HG02973 (cell line): ENCODE measurements around the gene ARHGAP1.

ENCODE experiments used
- ATAC-seq: cut with Tn5 transposase; IDR thresholded peaks from one replicate; pipeline ENCODE4 v1.9.1; 2021; ENCODE audit warnings: moderate library complexity; ENCODE audit not compliant: unreplicated experiment

ARHGAP1 gene

GRCh38 chr11:46643531-46643930 lies 56.9 kb downstream of the ARHGAP1 start:
- no peak for ATAC-seq

DNA sequence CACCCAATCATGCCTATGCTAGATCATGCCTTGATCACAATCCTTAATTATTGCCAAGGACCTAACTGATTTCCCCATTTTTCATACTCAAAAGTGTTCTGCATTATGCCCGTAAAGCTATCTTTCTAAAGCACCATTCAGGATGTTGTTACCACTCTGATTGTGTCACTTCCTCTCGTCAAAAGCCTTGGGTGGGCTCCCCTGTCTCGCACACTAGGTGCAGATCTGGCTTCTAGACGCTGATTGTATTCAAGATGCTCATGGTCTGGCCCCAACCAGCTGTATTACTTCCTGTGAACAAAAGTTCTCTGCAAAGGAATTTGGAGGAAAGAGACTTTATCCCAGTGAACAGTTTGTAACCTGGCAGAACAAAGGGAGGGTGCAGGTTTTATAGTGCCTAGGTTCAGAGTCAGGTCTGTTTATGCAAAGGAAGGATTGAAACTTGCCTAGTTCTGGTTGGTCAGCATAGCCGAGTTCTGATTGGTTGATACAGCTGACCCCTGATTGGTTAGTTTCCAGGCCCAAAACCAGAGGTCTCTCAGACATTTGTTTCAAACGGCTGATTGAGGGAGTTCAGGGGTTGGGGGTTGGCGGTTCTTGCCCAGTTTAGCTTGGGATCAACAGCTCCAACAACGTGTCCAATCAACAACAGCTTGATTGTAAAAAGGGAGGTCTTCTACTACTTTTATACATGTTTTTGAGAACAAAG lies 57.6 kb downstream of the ARHGAP1 start:
- ATAC-seq: no peak

DNA sequence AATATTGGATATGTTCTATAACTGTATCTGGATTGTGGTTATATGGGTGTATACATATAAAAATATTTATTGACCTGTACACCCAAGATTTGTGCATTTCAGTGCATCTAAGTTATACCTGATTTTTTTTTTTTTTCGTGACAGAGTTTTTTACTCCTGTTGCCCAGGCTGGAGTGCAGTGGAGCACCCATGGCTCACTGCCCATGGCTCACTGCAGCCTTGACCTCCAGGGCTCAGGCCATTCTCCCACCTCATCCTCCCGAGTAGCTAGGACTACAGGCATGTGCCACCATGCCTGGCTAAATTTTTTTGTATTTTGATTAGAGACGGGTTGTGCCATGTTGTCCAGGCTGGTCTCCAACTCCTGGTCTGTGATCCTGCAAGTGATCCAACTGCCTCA lies 58.8 kb downstream of the ARHGAP1 start:
- no peak for ATAC-seq

DNA sequence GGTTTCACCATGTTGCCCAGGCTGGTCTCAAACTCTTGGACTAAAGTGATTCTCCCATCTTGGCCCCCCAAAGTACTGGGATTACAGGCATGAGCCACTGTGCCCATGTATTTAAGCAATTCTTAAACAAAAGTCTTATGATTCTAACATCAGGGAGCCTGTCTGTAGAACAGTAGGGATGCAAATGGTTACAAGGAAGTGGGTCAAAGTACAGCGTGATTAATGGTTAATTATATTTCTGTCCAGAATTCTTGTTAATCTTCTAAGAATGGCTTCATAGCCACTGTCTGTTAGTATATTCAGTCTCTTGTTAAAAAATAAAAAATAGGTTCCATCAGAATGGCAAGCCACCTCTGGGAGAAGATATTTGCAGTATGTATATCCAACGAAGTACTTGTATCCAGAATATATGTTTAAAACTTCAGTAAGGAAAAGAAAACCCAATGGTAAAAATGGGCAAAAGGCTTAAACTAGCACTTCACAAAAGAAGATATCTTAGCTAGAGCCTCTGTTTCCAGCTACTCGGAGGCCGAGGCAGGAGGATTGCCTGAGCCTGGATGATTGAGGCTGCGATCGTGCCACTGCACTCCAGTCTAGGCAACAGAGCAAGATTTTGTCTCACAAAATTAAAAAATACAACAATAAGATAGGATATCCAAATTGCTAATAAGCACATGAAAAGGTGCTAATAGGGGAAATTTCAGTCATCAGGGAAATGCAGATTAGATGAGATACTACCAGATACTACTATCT lies 60.2 kb downstream of the ARHGAP1 start:
- no peak for ATAC-seq

DNA sequence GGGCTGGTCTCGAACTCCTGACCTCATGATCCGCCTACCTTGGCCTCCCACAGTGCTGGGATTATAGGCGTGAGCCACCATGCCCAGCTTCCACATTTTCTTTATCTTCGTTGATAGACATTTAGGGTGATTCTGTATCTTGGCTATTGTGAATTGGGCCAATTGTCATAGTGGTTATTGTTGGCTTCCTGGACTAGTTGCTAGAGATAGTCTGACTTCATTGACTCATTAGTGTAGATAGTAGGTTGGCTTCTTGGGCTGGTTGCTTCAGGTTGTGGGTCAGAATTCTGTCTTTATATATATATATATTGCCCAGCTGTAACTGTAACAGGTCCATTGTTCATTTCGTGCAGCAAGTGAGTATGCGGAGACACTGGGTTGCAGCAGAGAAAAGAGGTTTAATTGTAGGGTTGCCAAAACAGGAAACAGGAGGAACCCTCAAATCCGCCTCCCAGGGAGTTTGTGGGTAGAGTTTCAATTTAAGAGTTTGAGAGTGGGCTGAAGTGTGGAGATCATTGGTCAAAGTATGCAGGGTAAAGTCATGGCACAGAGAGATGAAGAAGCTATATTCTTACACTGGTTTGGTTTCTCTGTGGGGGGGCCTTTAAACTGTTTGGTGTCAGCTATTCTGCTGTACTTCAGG lies 61.1 kb downstream of the ARHGAP1 start:
- no peak for ATAC-seq

- ATAC-seq: no peak
These were observed 62.9 kb downstream of the ARHGAP1 start for GRCh38 chr11:46637546-46637945.

- ATAC-seq: no peak
These were observed 64.8 kb downstream of the ARHGAP1 start for GRCh38 chr11:46635557-46636139.

DNA sequence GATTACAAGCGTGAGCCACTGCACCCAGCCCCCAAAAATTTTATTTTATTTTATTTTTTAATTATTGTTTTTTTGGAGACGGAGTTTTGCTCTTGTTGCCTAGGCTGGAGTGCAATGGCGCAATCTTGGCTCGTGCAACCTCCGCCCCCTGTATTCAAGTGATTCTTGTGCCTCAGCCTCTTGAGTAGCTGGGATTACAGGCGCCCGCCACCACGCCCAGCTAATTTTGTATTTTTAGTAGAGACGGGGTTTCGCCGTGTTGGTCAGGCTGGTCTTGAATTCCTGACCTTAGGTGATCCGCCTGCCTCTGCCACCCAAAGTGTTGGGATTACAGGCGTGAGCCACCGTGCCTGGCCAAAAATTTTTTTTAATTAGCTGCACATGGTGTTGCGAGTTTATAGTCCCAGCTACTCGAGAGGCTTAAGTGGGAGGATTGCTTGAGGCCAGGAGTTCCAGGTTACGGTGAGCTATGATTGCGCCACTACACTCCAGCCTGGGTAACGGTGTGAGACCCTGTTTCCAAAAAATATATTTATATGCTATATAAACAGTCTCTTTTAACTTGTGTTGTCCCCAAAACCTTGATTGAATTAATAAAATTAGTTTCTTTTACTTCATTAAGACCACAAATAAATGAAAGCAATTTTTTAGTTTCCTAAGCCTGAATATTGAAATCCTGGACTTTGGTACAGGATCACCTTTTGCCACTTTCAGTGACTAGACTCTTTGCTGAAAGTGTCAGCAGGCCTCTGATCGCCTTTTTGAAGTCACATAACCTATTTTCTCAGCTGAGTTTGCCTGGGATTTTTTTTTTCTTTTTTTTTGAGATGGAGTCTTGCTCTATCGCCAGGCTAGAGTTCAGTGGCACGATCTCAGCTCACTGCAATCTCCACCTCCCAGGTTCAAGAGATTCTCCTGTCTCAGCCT lies 66.9 kb downstream of the ARHGAP1 start:
- ATAC-seq: no peak

- ATAC-seq: no peak
These were observed 67.9 kb downstream of the ARHGAP1 start for GRCh38 chr11:46632502-46632901.

DNA sequence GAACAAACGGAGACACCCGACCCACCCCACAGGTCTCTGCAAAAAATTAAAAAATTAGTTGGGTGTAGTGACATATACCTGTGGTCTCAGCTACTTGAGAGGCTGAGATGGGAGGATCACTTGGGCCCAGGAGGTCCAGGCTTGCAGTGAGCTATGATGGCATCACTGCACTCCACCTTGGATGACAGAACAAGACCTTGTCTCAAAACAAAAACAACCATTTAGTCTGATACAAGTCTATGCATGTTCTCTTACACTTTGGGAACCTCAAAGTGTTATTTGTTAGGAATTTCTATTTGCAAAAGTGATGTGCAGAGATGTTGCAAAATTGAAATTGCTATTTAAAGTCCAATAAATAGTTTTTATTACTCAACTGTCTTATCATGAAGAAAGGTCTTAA lies 68.7 kb downstream of the ARHGAP1 start:
- no peak for ATAC-seq

DNA sequence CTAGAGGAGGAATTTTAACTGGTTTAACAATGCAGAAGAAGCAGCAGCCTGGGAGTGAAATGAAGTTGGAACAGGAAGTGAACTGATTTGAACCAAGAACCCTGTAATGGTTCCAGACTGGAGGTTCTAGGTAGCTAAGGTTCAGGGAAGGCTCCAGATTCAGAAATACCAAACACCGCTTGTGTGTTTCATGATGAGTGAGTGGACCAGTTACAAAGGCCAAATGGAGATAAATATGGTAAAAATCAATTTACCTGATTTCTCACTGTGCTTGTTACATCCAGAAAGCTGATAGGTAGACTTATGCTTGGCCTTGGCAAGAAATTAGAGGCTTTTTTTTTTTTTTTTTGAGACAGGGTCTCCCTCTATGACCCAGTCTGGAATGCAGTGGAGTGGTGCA lies 70.2 kb downstream of the ARHGAP1 start:
- no peak for ATAC-seq

- ATAC-seq: no peak
These were observed 71.5 kb downstream of the ARHGAP1 start for GRCh38 chr11:46628961-46629360.
